GM12874 (cell line): ENCODE results near the gene FNBP1.

Experiments used
- CTCF ChIP-seq: IDR thresholded peaks from 2 replicates; pipeline ENCODE4 v1.5.1; 2011; ENCODE audit warnings: low read depth, mild to moderate bottlenecking, control low read depth, low read length, moderate library complexity; ENCODE audit not compliant: insufficient read depth

Gene FNBP1

GRCh38 chr9:129989362-129989708, 53.7 kb downstream of the FNBP1 start:
- no peak for TF ChIP-seq CTCF

GRCh38 chr9:129988607-129989361, 54.2 kb downstream of the FNBP1 start:
- no peak for TF ChIP-seq CTCF

- no peak for TF ChIP-seq CTCF
Observed at GRCh38 chr9:129987941-129988340, 55.0 kb downstream of the FNBP1 start.

- TF ChIP-seq CTCF = no peak
Observed at GRCh38 chr9:129987047-129987446, 55.9 kb downstream of the FNBP1 start.

GRCh38 chr9:129983891-129984290, 59.1 kb downstream of the FNBP1 start:
- TF ChIP-seq CTCF = no peak

GRCh38 chr9:129981180-129981907, 61.6 kb downstream of the FNBP1 start:
- TF ChIP-seq CTCF = no peak

- TF ChIP-seq CTCF = no peak
Observed at GRCh38 chr9:129979071-129979745, 63.8 kb downstream of the FNBP1 start.
